Ishikawa (cell line): ENCODE data around the gene LUM.

Experiments
- CEBPB ChIP-seq: IDR thresholded peaks from 2 replicates; pipeline ENCODE4 v1.6.1; 2012
- EP300 ChIP-seq: IDR thresholded peaks from 2 replicates; pipeline ENCODE4 v1.6.1; 2012; ENCODE audit warnings: borderline replicate concordance
- FOXM1 ChIP-seq: IDR thresholded peaks from 2 replicates; pipeline ENCODE4 v1.6.1; 2012; ENCODE audit warnings: low read depth, borderline replicate concordance
- NFIC ChIP-seq: IDR thresholded peaks from 2 replicates; pipeline ENCODE4 v1.6.1; 2012
- TAF1 ChIP-seq: IDR thresholded peaks from 2 replicates; pipeline ENCODE4 v1.6.1; 2012; ENCODE audit warnings: low read depth, mild to moderate bottlenecking
- YY1 ChIP-seq: IDR thresholded peaks from 2 replicates; pipeline ENCODE4 v1.6.1; 2012; ENCODE audit warnings: low read depth
- TF ChIP-seq, protein P1 (sequence below): IDR thresholded peaks from 2 replicates; pipeline ENCODE4 v1.6.1; 2012; ENCODE audit warnings: low read depth, mild to moderate bottlenecking

GRCh38 chr12:91110311-91110924 lies 876 bp downstream of the LUM start:
- TF ChIP-seq FOXM1: no peak
- no peak for TF ChIP-seq CEBPB
- no peak for TF ChIP-seq NFIC
- no peak for TF ChIP-seq YY1
- TF ChIP-seq, protein P1, sequence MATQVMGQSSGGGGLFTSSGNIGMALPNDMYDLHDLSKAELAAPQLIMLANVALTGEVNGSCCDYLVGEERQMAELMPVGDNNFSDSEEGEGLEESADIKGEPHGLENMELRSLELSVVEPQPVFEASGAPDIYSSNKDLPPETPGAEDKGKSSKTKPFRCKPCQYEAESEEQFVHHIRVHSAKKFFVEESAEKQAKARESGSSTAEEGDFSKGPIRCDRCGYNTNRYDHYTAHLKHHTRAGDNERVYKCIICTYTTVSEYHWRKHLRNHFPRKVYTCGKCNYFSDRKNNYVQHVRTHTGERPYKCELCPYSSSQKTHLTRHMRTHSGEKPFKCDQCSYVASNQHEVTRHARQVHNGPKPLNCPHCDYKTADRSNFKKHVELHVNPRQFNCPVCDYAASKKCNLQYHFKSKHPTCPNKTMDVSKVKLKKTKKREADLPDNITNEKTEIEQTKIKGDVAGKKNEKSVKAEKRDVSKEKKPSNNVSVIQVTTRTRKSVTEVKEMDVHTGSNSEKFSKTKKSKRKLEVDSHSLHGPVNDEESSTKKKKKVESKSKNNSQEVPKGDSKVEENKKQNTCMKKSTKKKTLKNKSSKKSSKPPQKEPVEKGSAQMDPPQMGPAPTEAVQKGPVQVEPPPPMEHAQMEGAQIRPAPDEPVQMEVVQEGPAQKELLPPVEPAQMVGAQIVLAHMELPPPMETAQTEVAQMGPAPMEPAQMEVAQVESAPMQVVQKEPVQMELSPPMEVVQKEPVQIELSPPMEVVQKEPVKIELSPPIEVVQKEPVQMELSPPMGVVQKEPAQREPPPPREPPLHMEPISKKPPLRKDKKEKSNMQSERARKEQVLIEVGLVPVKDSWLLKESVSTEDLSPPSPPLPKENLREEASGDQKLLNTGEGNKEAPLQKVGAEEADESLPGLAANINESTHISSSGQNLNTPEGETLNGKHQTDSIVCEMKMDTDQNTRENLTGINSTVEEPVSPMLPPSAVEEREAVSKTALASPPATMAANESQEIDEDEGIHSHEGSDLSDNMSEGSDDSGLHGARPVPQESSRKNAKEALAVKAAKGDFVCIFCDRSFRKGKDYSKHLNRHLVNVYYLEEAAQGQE: no peak
- no peak for TF ChIP-seq EP300
- TF ChIP-seq TAF1: no peak
